CD14-positive monocyte (primary cell): ENCODE data around the gene CENPP. TPM values are rescaled to one million over a fixed set of nuclear protein-coding genes. Genes with fewer than 3 reads are reported as not detected.

Source experiments
- DNase-seq, 3 donors: peaks; one replicate each; pipeline ENCODE4 v3.0.0-alpha.2; 2011 to 2022
- H2AFZ ChIP-seq: 2 replicates; pipeline ENCODE4 v1.6.0; 2012; ENCODE audit warnings: mild to moderate bottlenecking, low read depth, low read length, inconsistent platforms; ENCODE audit not compliant: insufficient read depth, poor library complexity, severe bottlenecking
- H3K27ac ChIP-seq, 2 donors: 1 replicate in 1 of 2; 2 replicates in 1 of 2; pipeline ENCODE4 v1.5.1; 2012 to 2013; ENCODE audit warnings: low read length in 2 of 2, control low read depth in 1 of 2, inconsistent platforms in 1 of 2, low read depth in 1 of 2, mild to moderate bottlenecking in 1 of 2
- H3K27me3 ChIP-seq, 2 donors: one replicate each; pipeline versions ENCODE4 v1.6.0 to v1.6.1; 2011 to 2013; ENCODE audit warnings: low read length in 2 of 2; ENCODE audit not compliant: control insufficient read depth in 2 of 2, insufficient read depth in 2 of 2
- H3K36me3 ChIP-seq, 2 donors: replicated peaks in 1 of 2; 1 replicate in 1 of 2; 2 replicates in 1 of 2; pipeline versions ENCODE4 v1.5.1 to v1.6.1; 2012 to 2013; ENCODE audit warnings: low read length in 2 of 2, control low read depth in 1 of 2, inconsistent platforms in 1 of 2, mild to moderate bottlenecking in 1 of 2; ENCODE audit not compliant: insufficient read depth in 2 of 2, control insufficient read depth in 1 of 2
- H3K4me1 ChIP-seq, 2 donors: 1 replicate in 1 of 2; 2 replicates in 1 of 2; pipeline versions ENCODE4 v1.5.1 to v1.6.1; 2012 to 2013; ENCODE audit warnings: low read length in 2 of 2, control low read depth in 1 of 2, inconsistent platforms in 1 of 2, mild to moderate bottlenecking in 1 of 2, moderate library complexity in 1 of 2; ENCODE audit not compliant: insufficient read depth in 2 of 2, control insufficient read depth in 1 of 2
- H3K4me2 ChIP-seq: replicated peaks from 2 replicates; pipeline ENCODE3; 2012; ENCODE audit warnings: low read length, moderate library complexity, mild to moderate bottlenecking; ENCODE audit not compliant: poor library complexity, severe bottlenecking; ENCODE audit errors: extremely low read depth
- H3K4me3 ChIP-seq, 3 experiments: fragments of 200-600 bp in 1 of 3; sonication (generic) in 1 of 3; replicated peaks in 1 of 3; 1 replicate in 2 of 3; 2 replicates in 1 of 3; pipeline ENCODE4 v1.5.1; 2011 to 2013; ENCODE audit warnings: low read length in 3 of 3, mild to moderate bottlenecking in 3 of 3, control low read depth in 2 of 3, low read depth in 2 of 3, inconsistent platforms in 1 of 3, moderate library complexity in 1 of 3
- H3K79me2 ChIP-seq: 2 replicates; pipeline ENCODE4 v1.6.0; 2012; ENCODE audit warnings: mild to moderate bottlenecking, control low read depth, inconsistent platforms, low read length, moderate library complexity; ENCODE audit not compliant: insufficient read depth
- H3K9ac ChIP-seq: 2 replicates; pipeline ENCODE4 v1.6.0; 2017; ENCODE audit warnings: low read length, mild to moderate bottlenecking; ENCODE audit not compliant: insufficient read depth, poor library complexity, severe bottlenecking
- H3K9me3 ChIP-seq, 2 donors: replicated peaks in 1 of 2; 1 replicate in 1 of 2; 2 replicates in 1 of 2; pipeline versions ENCODE4 v1.5.1 to v1.6.1; 2012 to 2013; ENCODE audit warnings: low read length in 2 of 2, control low read depth in 1 of 2; ENCODE audit not compliant: control insufficient read depth in 1 of 2, insufficient read depth in 1 of 2
- H4K20me1 ChIP-seq: 2 replicates; pipeline ENCODE4 v1.6.0; 2012; ENCODE audit warnings: mild to moderate bottlenecking, low read length, control low read depth, moderate library complexity; ENCODE audit not compliant: insufficient read depth
- H3K27ac Mint-ChIP-seq, 7 donors: one replicate each; pipeline ENCODE4 v1.8.0; 2020; ENCODE audit warnings: mild to moderate bottlenecking in 7 of 7, mixed read lengths in 7 of 7, moderate library complexity in 6 of 7, inconsistent platforms in 2 of 7
- H3K27me3 Mint-ChIP-seq, 3 donors: one replicate each; pipeline ENCODE4 v1.8.0; 2021 to 2022; ENCODE audit warnings: low read depth in 3 of 3, mild to moderate bottlenecking in 3 of 3, mixed read lengths in 3 of 3, moderate library complexity in 3 of 3, inconsistent platforms in 1 of 3
- H3K36me3 Mint-ChIP-seq, 2 donors: one replicate each; pipeline ENCODE4 v1.8.0; 2020; ENCODE audit warnings: mixed read lengths in 2 of 2, inconsistent platforms in 1 of 2, mild to moderate bottlenecking in 1 of 2
- H3K4me1 Mint-ChIP-seq: one replicate; pipeline ENCODE4 v1.8.0; 2020; ENCODE audit warnings: mild to moderate bottlenecking, mixed read lengths
- H3K4me3 Mint-ChIP-seq, 2 donors: one replicate each; pipeline ENCODE4 v1.8.0; 2020; ENCODE audit warnings: mild to moderate bottlenecking in 2 of 2, mixed read lengths in 2 of 2, moderate library complexity in 1 of 2
- H3K9me3 Mint-ChIP-seq, 7 donors: one replicate each; pipeline ENCODE4 v1.8.0; 2020 to 2022; ENCODE audit warnings: mixed read lengths in 7 of 7, mild to moderate bottlenecking in 6 of 7, moderate library complexity in 6 of 7, inconsistent platforms in 2 of 7
- CTCF ChIP-seq: fragments of 200-600 bp; IDR thresholded peaks from one replicate; pipeline ENCODE4 v1.8.0; 2022; ENCODE audit warnings: antibody characterized with exemption, mild to moderate bottlenecking
- WGBS: methylation state at CpG from one replicate; pipeline ENCODE4 v1.1.5; 2013; ENCODE audit warnings: missing lambda C conversion rate; ENCODE audit not compliant: insufficient coverage; 5-methylcytosine and 5-hydroxymethylcytosine counted together
- intact Hi-C, 2 donors: fragments of 100-400 bp; cut with micrococcal nuclease; formaldehyde crosslinking; loops; one replicate each; pipeline versions ENCODE4 v1.15.0 to v1.15.1; 2023
- polyA plus RNA-seq, 3 donors: library from polyadenylated mRNA; depleted of rRNA in 1 of 3; unstranded in 2 of 3; stranded (reverse) in 1 of 3; fragments of 300-500 nt in 2 of 3; fragments of >200 nt in 1 of 3; fragmentation: Illumina TruSeq in 2 of 3; gene quantifications; 1 replicate in 2 of 3; 2 replicates in 1 of 3; pipeline ENCODE4 v1.2.3, GENCODE V29; 2012 to 2021

Gene CENPP
- polyA plus RNA-seq, 3 donors: 0.50 to 1.1 (median 1.1) TPM

GRCh38 chr9:92414566-92414965, 88.8 kb downstream of the CENPP start:
- Mint-ChIP-seq H3K27me3 (peaks cover 0 to 4% (median 3%) of the 10 kb centered on the region in 3 donors), H3K27ac (peak overlapping the region in 1 of 7 donors; percentile 4), H3K4me1 (peaks cover 13% of the 10 kb centered on the region), H3K36me3 (no peaks in the 10 kb centered on the region), H3K9me3 (peaks cover 0 to 2% (median 0%) of the 10 kb centered on the region in 7 donors), H3K4me3 (no peak overlapping the region)
- Histone ChIP-seq H3K4me3 (no peak overlapping the region), H3K27ac (no peak overlapping the region), H4K20me1 (no peaks in the 10 kb centered on the region), H3K9me3 (no peaks in the 10 kb centered on the region), H3K4me1 (peaks cover 0 to 3% of the 10 kb centered on the region in 2 donors), H3K36me3 (no peaks in the 10 kb centered on the region), H3K4me2 (no peak overlapping the region), H3K9ac (no peak overlapping the region), H3K27me3 (no peaks in the 10 kb centered on the region), H3K79me2 (no peaks in the 10 kb centered on the region), H2AFZ (no peak overlapping the region)
- intact Hi-C loops: no loop called here
- WGBS: no CpG with 5 or more reads among the region's 1 CpG
- DNase-seq: no peak
- TF ChIP-seq CTCF: no peak

GRCh38 chr9:92422611-92423338, 97.0 kb downstream of the CENPP start:
- TF ChIP-seq CTCF: no peak
- Histone ChIP-seq H3K27me3 (no peaks in the 10 kb centered on the region), H2AFZ (no peak overlapping the region), H4K20me1 (no peaks in the 10 kb centered on the region), H3K9me3 (no peaks in the 10 kb centered on the region), H3K36me3 (no peaks in the 10 kb centered on the region), H3K9ac (no peak overlapping the region), H3K4me3 (no peak overlapping the region), H3K79me2 (no peaks in the 10 kb centered on the region), H3K4me2 (no peak overlapping the region), H3K27ac (no peak overlapping the region), H3K4me1 (no peaks in the 10 kb centered on the region)
- no peak for DNase-seq
- Mint-ChIP-seq H3K9me3 (no peaks in the 10 kb centered on the region), H3K27ac (no peak overlapping the region), H3K36me3 (peaks cover 3 to 4% of the 10 kb centered on the region in 2 donors), H3K27me3 (peaks cover 0 to 4% (median 0%) of the 10 kb centered on the region in 3 donors), H3K4me3 (no peak overlapping the region), H3K4me1 (peaks cover 5% of the 10 kb centered on the region)
- intact Hi-C loops: no loop called here
- 100% methylated on average over 1 of the region's 2 CpGs for WGBS
